ENCODE results near the gene CMC1. TPM values are rescaled to one million over a fixed set of nuclear protein-coding genes. Genes with fewer than 3 reads are reported as not detected.

CMC1 gene
- total and polyA plus RNA-seq, 9 of the 15 experiments (the other 6 are each of a cell fraction or from before 2014, with no cell fraction given), result 15.9 to 74.6 (median 48.9) TPM

- H2AFZ ChIP-seq (ENCODE audit: low read depth, low read length), result no peak overlapping the region
- H4K20me1 ChIP-seq (replicated peaks; ENCODE audit: control insufficient read depth, insufficient read depth, low read length), result no peaks in the 10 kb centered on the region
- no peak overlapping the region for H3K27ac ChIP-seq (ENCODE audit: extremely low read depth, low read depth, low read length)
- H3K79me2 ChIP-seq (ENCODE audit: control insufficient read depth, insufficient read depth, low read length), result no peaks in the 10 kb centered on the region
- no peak for DNase-seq (ENCODE audit: extremely low read depth in 1 of 4, low spot score in 3 of 4)
- intact Hi-C loops (cut with micrococcal nuclease) (no loop called here), in situ Hi-C loops (cut with MboI) (no loop called here)
- no peaks in the 10 kb centered on the region for H3K4me1 ChIP-seq (replicated peaks in 1 of 2; ENCODE audit: control insufficient read depth in 2 of 2, insufficient read depth in 2 of 2, low read length in 2 of 2)
- no peak for ATAC-seq
- H3K9me1 ChIP-seq (ENCODE audit: control insufficient read depth, insufficient read depth, low read length), result no peaks in the 10 kb centered on the region
- WGBS (ENCODE audit: insufficient coverage, low coverage, missing lambda C conversion rate), result 71% methylated on average over 1 of the region's 1 CpG
- no peak overlapping the region for H3K4me3 ChIP-seq
- no peak overlapping the region for H3K4me2 ChIP-seq (ENCODE audit: insufficient read depth, low read length)
- POLR2A ChIA-PET, result interaction anchor here (0.7 kb wide), 1 partner anchor 33 kb away, joined by 4 read pairs; no protein-coding TSS in a partner anchor
- BruUV-seq (replicated peaks), result no TSS peak
- CTCF ChIA-PET (ENCODE audit: low intra/inter-chr PET ratio), result no interaction called here
- H3K27me3 ChIP-seq (ENCODE audit: control insufficient read depth in 2 of 2, insufficient read depth in 2 of 2, low read length in 2 of 2), result no peaks in the 10 kb centered on the region
- H3K36me3 ChIP-seq (ENCODE audit: control insufficient read depth, insufficient read depth, low read length), result peaks cover 26% of the 10 kb centered on the region
- FAIRE-seq, result no peak
- no peaks in the 10 kb centered on the region for H3K9me3 ChIP-seq (replicated peaks; ENCODE audit: control insufficient read depth, insufficient read depth, low read depth, low read length)
- no peak overlapping the region for H3K9ac ChIP-seq (ENCODE audit: insufficient read depth in 1 of 2, low read depth in 2 of 2, low read length in 2 of 2)
- TF ChIP-seq RBM22 (IDR thresholded peaks at IDR 0.05; ENCODE audit: low read depth, low read length, poor library complexity, severe bottlenecking), result no peak
- TF ChIP-seq CEBPG (CRISPR knock-in tag; IDR thresholded peaks at IDR 0.05), result no peak
- TF ChIP-seq CEBPG (tag; conservative IDR thresholded peaks at IDR 0.05 in 1 of 2, IDR thresholded peaks at IDR 0.05 in 1 of 2), result no peak
- no peak for TF ChIP-seq PHF20 (IDR thresholded peaks at IDR 0.05; ENCODE audit: partially characterized antibody)
- no peak for TF ChIP-seq NELFE (IDR thresholded peaks at IDR 0.05; ENCODE audit: insufficient read depth, insufficient read length)
- TF ChIP-seq SFPQ (IDR thresholded peaks at IDR 0.05; ENCODE audit: low read depth, low read length), result no peak
- no peak for TF ChIP-seq ESRRA (IDR thresholded peaks at IDR 0.05; ENCODE audit: borderline replicate concordance, low read depth)
- no peak for TF ChIP-seq ZNF217 (CRISPR knock-in tag; IDR thresholded peaks at IDR 0.05)
- no peak for TF ChIP-seq AFF4 (CRISPR knock-in tag; IDR thresholded peaks at IDR 0.05)
- no peak for TF ChIP-seq STAT5B (CRISPR knock-in tag; IDR thresholded peaks at IDR 0.05)
- TF ChIP-seq CEBPZ (IDR thresholded peaks at IDR 0.05; ENCODE audit: borderline replicate concordance, low read depth, low read length), result no peak
- TF ChIP-seq THRB (CRISPR knock-in tag; conservative IDR thresholded peaks at IDR 0.05), result no peak
Observed at GRCh38 chr3:28315711-28316110, 74.3 kb downstream of the CMC1 start.
